ENCODE data around the gene EFCAB6. TPM values are rescaled to one million over a fixed set of nuclear protein-coding genes. Genes with fewer than 3 reads are reported as not detected.

The EFCAB6 gene
- polyA plus RNA-seq, 4 donors, result 0.34 to 1.9 TPM; not detected in 2

DNA sequence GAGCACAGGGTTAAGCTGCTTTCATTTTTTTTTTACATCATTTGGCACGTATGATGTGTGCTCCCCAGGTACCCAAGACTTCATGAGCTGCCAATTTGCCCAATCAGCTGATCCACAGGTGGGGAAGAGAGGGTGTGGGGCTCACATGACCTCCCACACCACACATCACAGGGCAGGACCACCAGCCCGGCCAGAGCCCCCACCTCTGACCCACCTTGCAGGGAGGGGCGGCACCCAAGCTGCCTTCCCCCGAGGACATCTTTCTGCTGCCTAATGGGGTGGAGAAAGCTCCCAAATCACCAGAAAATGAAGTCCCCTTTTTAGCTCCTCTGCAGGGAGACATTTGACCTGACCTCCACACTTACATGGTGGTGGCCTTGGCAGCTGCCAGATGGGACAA lies 280.5 kb downstream of the EFCAB6 start:
- DNase-seq, result no peak
- Histone ChIP-seq H3K27ac (ENCODE audit: low read depth in 1 of 3, low read length in 2 of 3) (no peak overlapping the region), H3K36me3 (ENCODE audit: control insufficient read depth in 3 of 3, insufficient read depth in 2 of 3, low read depth in 1 of 3, low read length in 3 of 3) (no peaks in the 10 kb centered on the region), H3K4me1 (ENCODE audit: control insufficient read depth in 3 of 3, insufficient read depth in 2 of 3, low read depth in 1 of 3, low read length in 2 of 3) (no peaks in the 10 kb centered on the region), H3K9me3 (ENCODE audit: control insufficient read depth in 2 of 2, insufficient read depth in 1 of 2, low read depth in 1 of 2, low read length in 1 of 2) (no peaks in the 10 kb centered on the region), H3K4me3 (ENCODE audit: low read depth in 1 of 3, low read length in 3 of 3) (no peak overlapping the region), H3K27me3 (ENCODE audit: control insufficient read depth in 3 of 3, insufficient read depth in 3 of 3, low read length in 3 of 3) (no peaks in the 10 kb centered on the region)
- FAIRE-seq, result no peak
- 59 to 63% (median 62%) methylated on average over 4 of the region's 4 CpGs for WGBS, 3 donors

DNA sequence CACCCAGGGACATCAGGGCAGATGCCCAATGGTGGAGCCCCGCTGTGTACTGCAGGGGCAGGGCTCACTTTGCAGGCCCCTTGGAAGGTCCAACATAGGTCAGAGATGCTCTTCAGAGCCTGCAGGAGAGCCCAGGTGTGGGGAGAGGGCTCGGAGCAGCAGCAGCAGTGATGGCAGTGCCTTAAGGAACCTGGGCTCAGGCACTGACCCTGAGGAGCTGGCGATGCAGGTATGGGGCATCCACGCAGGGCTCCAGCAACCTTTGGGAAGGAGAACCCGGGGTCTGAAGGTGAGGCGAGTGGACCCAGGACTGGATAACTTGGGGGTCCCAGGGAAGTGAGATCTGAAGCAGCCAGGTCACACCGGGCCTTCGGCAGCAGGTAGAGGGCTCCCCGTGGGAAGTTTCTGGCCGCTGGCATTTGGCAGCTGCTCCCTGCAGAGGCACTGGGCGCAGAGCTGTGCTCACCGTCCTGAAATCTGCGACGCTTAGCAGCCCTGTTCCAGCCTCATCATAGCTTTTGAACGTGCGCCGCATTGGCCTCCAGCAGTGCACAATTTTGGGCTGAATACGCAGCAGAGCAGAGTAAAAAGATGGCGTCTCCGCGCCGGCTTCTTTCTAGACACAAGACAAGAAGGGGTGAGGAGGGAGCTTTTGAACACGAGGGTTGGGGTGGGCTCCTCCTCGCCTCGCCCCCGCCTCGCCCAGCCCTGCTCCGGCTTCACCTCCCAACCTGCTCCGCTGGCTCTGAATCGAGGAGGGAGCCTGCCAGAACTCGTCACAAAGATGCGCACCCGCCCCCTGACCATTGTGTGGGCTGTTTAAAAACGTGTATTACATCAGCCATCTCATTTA lies 281.5 kb downstream of the EFCAB6 start:
- DNase-seq (no peak), FAIRE-seq (no peak)
- no peaks in the 10 kb centered on the region for H3K36me3 ChIP-seq (ENCODE audit: control insufficient read depth in 3 of 3, insufficient read depth in 2 of 3, low read depth in 1 of 3, low read length in 3 of 3)
- no peak overlapping the region for H3K27ac ChIP-seq (ENCODE audit: low read depth in 1 of 3, low read length in 2 of 3)
- no peaks in the 10 kb centered on the region for H3K9me3 ChIP-seq (ENCODE audit: control insufficient read depth in 2 of 2, insufficient read depth in 1 of 2, low read depth in 1 of 2, low read length in 1 of 2)
- no peaks in the 10 kb centered on the region for H3K27me3 ChIP-seq (ENCODE audit: control insufficient read depth in 3 of 3, insufficient read depth in 3 of 3, low read length in 3 of 3)
- H3K4me3 ChIP-seq (ENCODE audit: low read depth in 1 of 3, low read length in 3 of 3), result no peak overlapping the region
- no peaks in the 10 kb centered on the region for H3K4me1 ChIP-seq (ENCODE audit: control insufficient read depth in 3 of 3, insufficient read depth in 2 of 3, low read depth in 1 of 3, low read length in 2 of 3)
- 85 to 89% (median 87%) methylated on average over 34 of the region's 34 CpGs for whole genome bisulfite sequencing, 3 donors

DNA sequence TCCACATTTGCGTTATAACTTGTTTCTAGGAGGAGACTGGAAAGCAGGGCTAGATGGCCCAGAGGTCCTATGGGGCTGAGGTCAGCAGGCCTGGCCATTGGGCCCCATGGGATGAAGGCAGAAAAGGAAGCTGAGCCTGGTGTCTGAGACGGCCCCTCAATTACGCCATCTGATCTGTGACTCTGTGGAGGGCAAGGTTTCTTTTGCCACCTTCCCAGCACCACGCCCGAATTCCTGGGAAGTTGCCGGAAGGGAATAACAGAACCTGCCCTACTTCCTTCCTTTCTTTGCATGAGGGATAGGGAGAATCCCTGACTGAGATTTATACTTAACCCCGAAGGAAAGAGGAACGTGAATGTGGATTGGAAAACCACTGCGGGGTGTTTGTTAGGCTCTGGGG lies 282.2 kb downstream of the EFCAB6 start:
- Histone ChIP-seq H3K9me3 (ENCODE audit: control insufficient read depth in 2 of 2, insufficient read depth in 1 of 2, low read depth in 1 of 2, low read length in 1 of 2) (no peaks in the 10 kb centered on the region), H3K27me3 (ENCODE audit: control insufficient read depth in 3 of 3, insufficient read depth in 3 of 3, low read length in 3 of 3) (no peaks in the 10 kb centered on the region), H3K27ac (ENCODE audit: low read depth in 1 of 3, low read length in 2 of 3) (no peak overlapping the region), H3K4me3 (ENCODE audit: low read depth in 1 of 3, low read length in 3 of 3) (no peak overlapping the region), H3K4me1 (ENCODE audit: control insufficient read depth in 3 of 3, insufficient read depth in 2 of 3, low read depth in 1 of 3, low read length in 2 of 3) (no peaks in the 10 kb centered on the region), H3K36me3 (ENCODE audit: control insufficient read depth in 3 of 3, insufficient read depth in 2 of 3, low read depth in 1 of 3, low read length in 3 of 3) (no peaks in the 10 kb centered on the region)
- 45 to 73% (median 69%) methylated on average over 9 of the region's 9 CpGs for WGBS, 3 donors
- FAIRE-seq (no peak), DNase-seq (peak; percentile 3 to 38)

DNA sequence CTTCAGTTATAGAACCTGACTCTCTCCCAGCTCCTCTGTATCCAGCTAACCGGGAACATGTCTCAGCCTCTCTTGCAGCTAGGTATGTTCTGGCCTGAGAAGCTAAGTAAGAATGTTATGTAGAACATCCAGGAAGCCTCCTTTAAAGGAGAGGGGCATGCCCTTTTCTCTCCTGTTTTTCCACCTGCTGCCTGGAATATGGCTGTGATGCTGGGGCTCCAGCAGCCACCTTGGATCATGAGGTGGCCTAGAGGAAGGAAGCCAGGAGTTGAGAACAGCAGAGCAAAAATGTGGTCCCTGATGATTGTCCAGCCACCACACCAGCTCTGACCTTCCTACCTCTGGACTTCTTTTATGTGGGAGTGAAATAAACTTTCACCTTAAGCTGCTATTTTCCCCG lies 282.6 kb downstream of the EFCAB6 start:
- Histone ChIP-seq H3K4me1 (ENCODE audit: control insufficient read depth in 3 of 3, insufficient read depth in 2 of 3, low read depth in 1 of 3, low read length in 2 of 3) (no peaks in the 10 kb centered on the region), H3K27me3 (ENCODE audit: control insufficient read depth in 3 of 3, insufficient read depth in 3 of 3, low read length in 3 of 3) (no peaks in the 10 kb centered on the region), H3K36me3 (ENCODE audit: control insufficient read depth in 3 of 3, insufficient read depth in 2 of 3, low read depth in 1 of 3, low read length in 3 of 3) (no peaks in the 10 kb centered on the region), H3K27ac (ENCODE audit: low read depth in 1 of 3, low read length in 2 of 3) (no peak overlapping the region), H3K9me3 (ENCODE audit: control insufficient read depth in 2 of 2, insufficient read depth in 1 of 2, low read depth in 1 of 2, low read length in 1 of 2) (no peaks in the 10 kb centered on the region), H3K4me3 (ENCODE audit: low read depth in 1 of 3, low read length in 3 of 3) (no peak overlapping the region)
- 93 to 97% (median 94%) methylated on average over 2 of the region's 2 CpGs for WGBS, 3 donors
- no peak for DNase-seq
- no peak for FAIRE-seq

DNA sequence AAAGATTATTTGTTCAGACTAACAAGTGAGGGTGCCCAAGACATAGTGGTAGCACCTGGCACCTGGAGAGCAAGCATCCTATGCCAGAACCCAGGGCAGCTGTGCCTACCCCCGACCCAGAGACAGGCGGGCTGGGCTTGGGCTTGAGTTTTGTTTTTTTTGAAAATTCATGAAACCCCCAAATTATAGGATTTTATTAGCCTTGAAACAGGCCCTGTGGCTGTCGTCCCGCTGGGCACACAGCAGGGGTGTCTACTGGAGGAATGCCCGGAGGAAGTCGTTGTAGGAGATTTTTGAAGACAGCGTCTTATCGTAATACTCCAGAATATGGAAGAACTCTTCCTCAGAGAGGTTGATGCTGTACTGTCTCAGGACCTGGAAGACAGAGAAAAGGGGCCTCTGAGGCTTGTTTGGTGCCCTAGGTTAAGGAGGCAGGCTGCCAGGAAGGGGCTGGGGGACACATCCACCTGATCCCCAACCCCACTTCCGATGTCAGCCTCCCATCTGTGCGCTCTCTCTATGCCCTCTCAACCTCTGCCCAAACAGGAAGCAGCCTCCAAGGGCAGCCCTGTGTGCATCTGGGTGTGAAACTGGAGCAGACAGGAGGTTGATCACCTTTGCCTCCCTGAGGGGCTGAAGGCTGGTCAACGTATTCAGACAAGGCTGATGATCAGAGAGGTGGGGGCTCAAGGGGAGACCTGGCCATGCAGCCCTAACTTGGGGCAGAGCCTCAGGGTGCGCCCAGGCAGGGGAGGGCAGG lies 283.3 kb downstream of the EFCAB6 start:
- no peak overlapping the region for H3K4me3 ChIP-seq (ENCODE audit: low read depth in 1 of 3, low read length in 3 of 3)
- 70 to 79% (median 76%) methylated on average over 12 of the region's 12 CpGs for WGBS, 3 donors
- no peaks in the 10 kb centered on the region for H3K4me1 ChIP-seq (ENCODE audit: control insufficient read depth in 3 of 3, insufficient read depth in 2 of 3, low read depth in 1 of 3, low read length in 2 of 3)
- no peaks in the 10 kb centered on the region for H3K9me3 ChIP-seq (ENCODE audit: control insufficient read depth in 2 of 2, insufficient read depth in 1 of 2, low read depth in 1 of 2, low read length in 1 of 2)
- H3K27me3 ChIP-seq (ENCODE audit: control insufficient read depth in 3 of 3, insufficient read depth in 3 of 3, low read length in 3 of 3), result no peaks in the 10 kb centered on the region
- no peak overlapping the region for H3K27ac ChIP-seq (ENCODE audit: low read depth in 1 of 3, low read length in 2 of 3)
- no peak for FAIRE-seq
- no peak for DNase-seq
- no peaks in the 10 kb centered on the region for H3K36me3 ChIP-seq (ENCODE audit: control insufficient read depth in 3 of 3, insufficient read depth in 2 of 3, low read depth in 1 of 3, low read length in 3 of 3)

DNA sequence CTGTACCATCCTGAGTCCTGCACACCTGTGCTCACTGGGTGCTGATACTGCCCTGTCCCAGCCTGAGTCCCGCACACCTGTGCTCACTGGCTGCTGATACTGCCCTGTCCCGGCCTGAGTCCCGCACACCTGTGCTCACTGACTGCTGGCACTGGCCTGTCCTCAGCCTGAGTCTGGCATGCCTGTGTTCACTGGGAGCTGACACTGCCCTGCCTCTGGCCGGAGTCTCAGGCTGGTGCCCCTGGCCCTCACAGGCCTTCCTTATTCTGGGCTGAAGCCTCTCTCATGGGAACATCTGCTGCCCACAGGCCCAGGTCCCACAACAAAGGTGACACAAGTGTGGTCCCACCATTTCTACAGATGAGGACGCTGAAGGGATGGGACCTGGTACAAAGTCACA lies 285.2 kb downstream of the EFCAB6 start:
- WGBS, 3 donors, result 67 to 80% (median 75%) methylated on average over 5 of the region's 5 CpGs
- Histone ChIP-seq H3K4me3 (ENCODE audit: low read depth in 1 of 3, low read length in 3 of 3) (no peak overlapping the region), H3K36me3 (ENCODE audit: control insufficient read depth in 3 of 3, insufficient read depth in 2 of 3, low read depth in 1 of 3, low read length in 3 of 3) (no peaks in the 10 kb centered on the region), H3K27me3 (ENCODE audit: control insufficient read depth in 3 of 3, insufficient read depth in 3 of 3, low read length in 3 of 3) (no peaks in the 10 kb centered on the region), H3K4me1 (ENCODE audit: control insufficient read depth in 3 of 3, insufficient read depth in 2 of 3, low read depth in 1 of 3, low read length in 2 of 3) (no peaks in the 10 kb centered on the region), H3K9me3 (ENCODE audit: control insufficient read depth in 2 of 2, insufficient read depth in 1 of 2, low read depth in 1 of 2, low read length in 1 of 2) (no peaks in the 10 kb centered on the region), H3K27ac (ENCODE audit: low read depth in 1 of 3, low read length in 2 of 3) (no peak overlapping the region)
- no peak for FAIRE-seq
- DNase-seq, result no peak

DNA sequence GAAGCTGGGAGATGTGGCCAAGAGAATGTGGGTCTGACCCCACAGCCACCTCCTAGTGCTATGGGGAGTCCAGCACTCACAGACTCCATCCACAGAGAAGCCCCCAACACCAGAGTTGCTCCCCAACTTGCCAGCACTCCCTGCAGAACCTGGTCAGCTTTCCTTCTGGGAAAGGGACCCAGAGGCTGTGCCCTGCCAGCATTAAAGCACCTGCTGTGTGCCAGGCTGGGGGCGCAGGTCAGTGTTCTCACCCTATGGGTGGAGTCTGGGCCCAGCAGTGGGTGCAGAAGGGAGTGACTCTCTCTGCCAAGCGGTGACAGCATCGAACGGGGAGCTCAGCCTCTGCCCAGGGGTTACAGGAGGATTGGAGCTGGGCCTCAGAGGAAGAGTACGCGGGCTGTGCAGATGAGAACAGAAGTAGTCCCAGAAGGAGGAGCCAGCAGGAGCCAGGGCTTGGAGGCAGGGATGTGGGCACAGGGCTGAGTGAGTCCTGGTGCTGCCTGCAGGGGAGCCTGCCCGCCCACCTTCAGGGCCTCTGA lies 285.9 kb downstream of the EFCAB6 start:
- no peaks in the 10 kb centered on the region for H3K9me3 ChIP-seq (ENCODE audit: control insufficient read depth in 2 of 2, insufficient read depth in 1 of 2, low read depth in 1 of 2, low read length in 1 of 2)
- no peaks in the 10 kb centered on the region for H3K4me1 ChIP-seq (ENCODE audit: control insufficient read depth in 3 of 3, insufficient read depth in 2 of 3, low read depth in 1 of 3, low read length in 2 of 3)
- no peaks in the 10 kb centered on the region for H3K27me3 ChIP-seq (ENCODE audit: control insufficient read depth in 3 of 3, insufficient read depth in 3 of 3, low read length in 3 of 3)
- no peak for DNase-seq
- WGBS, 3 donors, result 63 to 82% (median 79%) methylated on average over 7 of the region's 7 CpGs
- H3K4me3 ChIP-seq (ENCODE audit: low read depth in 1 of 3, low read length in 3 of 3), result no peak overlapping the region
- no peaks in the 10 kb centered on the region for H3K36me3 ChIP-seq (ENCODE audit: control insufficient read depth in 3 of 3, insufficient read depth in 2 of 3, low read depth in 1 of 3, low read length in 3 of 3)
- FAIRE-seq, result no peak
- H3K27ac ChIP-seq (ENCODE audit: low read depth in 1 of 3, low read length in 2 of 3), result no peak overlapping the region

DNA sequence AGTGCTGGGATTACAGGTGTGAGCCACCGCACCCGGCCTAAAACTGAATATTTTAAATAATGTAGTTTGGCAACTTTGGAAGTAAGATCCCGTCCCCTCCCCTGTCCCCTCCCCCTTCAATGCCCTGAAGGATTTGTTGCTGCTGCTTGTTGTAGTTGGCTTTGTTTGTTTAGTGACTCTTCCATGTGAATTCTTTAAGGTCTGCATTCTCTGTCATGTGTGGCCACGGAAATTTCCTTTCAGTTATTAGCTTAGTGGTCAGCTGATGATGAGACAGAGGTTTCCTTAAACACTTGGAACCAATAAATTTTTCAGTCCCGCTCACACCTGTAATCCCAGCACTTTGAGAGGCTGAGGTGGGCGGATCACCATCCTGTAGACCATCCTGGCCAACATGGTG lies 290.4 kb downstream of the EFCAB6 start:
- Histone ChIP-seq H3K27ac (ENCODE audit: low read depth in 1 of 3, low read length in 2 of 3) (no peak overlapping the region), H3K4me1 (ENCODE audit: control insufficient read depth in 3 of 3, insufficient read depth in 2 of 3, low read depth in 1 of 3, low read length in 2 of 3) (no peaks in the 10 kb centered on the region), H3K27me3 (ENCODE audit: control insufficient read depth in 3 of 3, insufficient read depth in 3 of 3, low read length in 3 of 3) (no peaks in the 10 kb centered on the region), H3K4me3 (ENCODE audit: low read depth in 1 of 3, low read length in 3 of 3) (no peak overlapping the region), H3K36me3 (ENCODE audit: control insufficient read depth in 3 of 3, insufficient read depth in 2 of 3, low read depth in 1 of 3, low read length in 3 of 3) (no peaks in the 10 kb centered on the region), H3K9me3 (ENCODE audit: control insufficient read depth in 2 of 2, insufficient read depth in 1 of 2, low read depth in 1 of 2, low read length in 1 of 2) (no peaks in the 10 kb centered on the region)
- 59 to 80% (median 65%) methylated on average over 6 of the region's 6 CpGs for WGBS, 3 donors
- no peak for FAIRE-seq
- no peak for DNase-seq
